Kidney (tissue), 14 donors: ENCODE results near the gene DLGAP1. TPM values are rescaled to one million over a fixed set of nuclear protein-coding genes. Genes with fewer than 3 reads are reported as not detected.

ENCODE experiments used
- DNase-seq, 5 donors: peaks; one replicate each; pipeline ENCODE4 v3.0.0-alpha.2; 2013 to 2020
- FAIRE-seq: peaks from 2 replicates; lab custom pipeline; 2012; peaks lifted over from hg19 to GRCh38; lab: Jason Lieb, UNC
- H3K27ac ChIP-seq, 2 donors: one replicate each; pipeline ENCODE4 v1.7.0; 2013; ENCODE audit warnings: low read depth in 2 of 2, low read length in 2 of 2, inconsistent platforms in 1 of 2
- H3K27me3 ChIP-seq: one replicate; pipeline ENCODE4 v1.7.1; 2013; ENCODE audit warnings: low read length, inconsistent platforms; ENCODE audit not compliant: control insufficient read depth, insufficient read depth
- H3K36me3 ChIP-seq, 3 donors: one replicate each; pipeline versions ENCODE4 v1.7.0 to v1.7.1; 2013; ENCODE audit warnings: low read length in 3 of 3, control low read depth in 1 of 3, inconsistent platforms in 1 of 3; ENCODE audit not compliant: insufficient read depth in 3 of 3, control insufficient read depth in 2 of 3
- H3K4me1 ChIP-seq, 3 donors: one replicate each; pipeline versions ENCODE4 v1.7.0 to v1.7.1; 2013; ENCODE audit warnings: low read length in 3 of 3, inconsistent platforms in 1 of 3, low read depth in 1 of 3; ENCODE audit not compliant: control insufficient read depth in 2 of 3, insufficient read depth in 2 of 3
- H3K4me3 ChIP-seq, 3 donors: one replicate each; pipeline versions ENCODE4 v1.7.0 to v1.8.1; 2013; ENCODE audit warnings: low read length in 3 of 3, control low read depth in 1 of 3, inconsistent platforms in 1 of 3
- H3K9ac ChIP-seq, 3 donors: one replicate each; pipeline versions ENCODE4 v1.7.0 to v1.7.1; 2013; ENCODE audit warnings: low read length in 3 of 3, control low read depth in 1 of 3, inconsistent platforms in 1 of 3
- H3K9me3 ChIP-seq, 3 donors: one replicate each; pipeline versions ENCODE4 v1.7.0 to v1.7.1; 2013; ENCODE audit warnings: low read length in 3 of 3, control low read depth in 1 of 3, inconsistent platforms in 1 of 3; ENCODE audit not compliant: control insufficient read depth in 2 of 3, insufficient read depth in 1 of 3
- intact Hi-C: fragments of 100-400 bp; cut with DNase I; formaldehyde crosslinking; loops from one replicate; pipeline ENCODE4 v1.11.1; 2022
- polyA plus RNA-seq: library from polyadenylated mRNA; stranded (reverse); fragments of 350-450 nt; fragmentation: Illumina TruSeq; extraction: RNeasy Lipid Tissue Mini Kit (QIAGEN cat#74804); gene quantifications from one replicate; pipeline ENCODE4 v1.2.3, GENCODE V29; 2014; ENCODE audit warnings: low read depth, low replicate concordance; ENCODE audit not compliant: insufficient read depth
- total RNA-seq: library from RNA; stranded (reverse); fragmentation: NEBNext Ultra II Directional; extraction: Animal tissue kit (Norgen Biotek cat#: 25700); gene quantifications from one replicate; pipeline ENCODE4 v1.2.1, GENCODE V29; 2021
- TF ChIP-seq, protein P1 (sequence below): IDR thresholded peaks from 3 replicates; pipeline ENCODE4 v1.5.1; 2012; ENCODE audit warnings: mild to moderate bottlenecking, moderate library complexity, borderline replicate concordance; ENCODE audit not compliant: insufficient read depth; ENCODE audit errors: extremely low read depth
- donor health status: control.
- donor health status: control.
- donor health status: control.
- donor health status: control.
- donor health status: control.
- donor health status: DM: yes; HTN: yes; CAD: no.
- donor health status: Normal renal cell carcinoma (clear cell type).

DLGAP1 gene
- total and polyA plus RNA-seq, 2 donors from 2014 or later, result 1.2 to 32.8 TPM

DNA sequence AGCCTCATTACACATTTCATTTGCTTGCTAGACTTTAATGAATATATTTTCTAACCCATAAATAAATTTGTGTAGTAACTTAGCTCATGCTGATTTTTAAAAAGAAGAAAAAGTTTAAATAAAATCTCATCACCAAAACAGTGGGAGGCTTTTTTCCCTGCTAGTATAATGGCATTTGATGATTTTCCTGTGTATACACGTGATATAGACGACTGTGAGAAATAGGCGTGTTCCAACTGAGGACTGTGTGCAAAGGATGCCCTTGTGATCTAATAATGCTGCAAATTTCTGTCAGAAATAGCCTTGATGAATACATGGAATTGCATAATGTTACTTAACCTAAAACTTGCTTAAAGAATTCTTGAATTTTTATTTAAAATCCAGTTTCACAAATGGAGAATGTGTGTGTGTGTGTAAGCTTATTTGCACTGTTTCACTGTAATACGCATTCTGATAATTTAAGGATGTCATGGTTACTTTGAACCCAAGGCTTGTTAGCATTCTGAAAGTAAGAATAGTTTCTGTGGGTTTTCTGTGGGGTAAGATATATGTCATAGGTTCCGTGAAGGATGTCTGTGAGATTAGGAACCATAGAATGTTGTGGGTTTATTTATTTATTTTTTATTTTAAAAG lies 178.0 kb downstream of the DLGAP1 start:
- intact Hi-C loops, result no loop called here
- H3K4me3 ChIP-seq, result no peak overlapping the region
- H3K9ac ChIP-seq, result no peak overlapping the region
- no peaks in the 10 kb centered on the region for H3K27me3 ChIP-seq
- no peaks in the 10 kb centered on the region for H3K36me3 ChIP-seq
- TF ChIP-seq, protein P1, sequence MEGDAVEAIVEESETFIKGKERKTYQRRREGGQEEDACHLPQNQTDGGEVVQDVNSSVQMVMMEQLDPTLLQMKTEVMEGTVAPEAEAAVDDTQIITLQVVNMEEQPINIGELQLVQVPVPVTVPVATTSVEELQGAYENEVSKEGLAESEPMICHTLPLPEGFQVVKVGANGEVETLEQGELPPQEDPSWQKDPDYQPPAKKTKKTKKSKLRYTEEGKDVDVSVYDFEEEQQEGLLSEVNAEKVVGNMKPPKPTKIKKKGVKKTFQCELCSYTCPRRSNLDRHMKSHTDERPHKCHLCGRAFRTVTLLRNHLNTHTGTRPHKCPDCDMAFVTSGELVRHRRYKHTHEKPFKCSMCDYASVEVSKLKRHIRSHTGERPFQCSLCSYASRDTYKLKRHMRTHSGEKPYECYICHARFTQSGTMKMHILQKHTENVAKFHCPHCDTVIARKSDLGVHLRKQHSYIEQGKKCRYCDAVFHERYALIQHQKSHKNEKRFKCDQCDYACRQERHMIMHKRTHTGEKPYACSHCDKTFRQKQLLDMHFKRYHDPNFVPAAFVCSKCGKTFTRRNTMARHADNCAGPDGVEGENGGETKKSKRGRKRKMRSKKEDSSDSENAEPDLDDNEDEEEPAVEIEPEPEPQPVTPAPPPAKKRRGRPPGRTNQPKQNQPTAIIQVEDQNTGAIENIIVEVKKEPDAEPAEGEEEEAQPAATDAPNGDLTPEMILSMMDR, result no peak
- FAIRE-seq (no peak), DNase-seq (no peak)
- H3K27ac ChIP-seq, result no peak overlapping the region
- no peaks in the 10 kb centered on the region for H3K4me1 ChIP-seq
- H3K9me3 ChIP-seq, result no peaks in the 10 kb centered on the region

DNA sequence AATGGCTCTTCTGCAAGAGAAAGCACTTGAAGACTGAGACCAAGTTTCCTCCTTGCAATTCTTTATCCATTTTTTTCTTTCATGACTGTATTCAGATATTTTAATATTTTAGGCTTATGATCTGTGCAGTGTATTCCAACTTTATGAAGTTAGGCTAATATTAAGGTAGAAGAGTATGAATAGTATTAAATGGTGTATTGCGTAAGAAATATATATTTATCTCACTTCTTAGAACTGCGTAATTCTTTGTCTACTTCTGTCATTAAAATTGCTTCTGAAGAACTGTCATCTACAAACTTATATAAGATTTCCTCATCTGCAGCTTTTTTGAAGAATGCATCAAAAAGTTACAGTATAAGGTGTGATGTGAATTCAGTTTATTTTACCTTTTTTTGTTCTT lies 183.2 kb downstream of the DLGAP1 start:
- Histone ChIP-seq H3K27me3 (no peaks in the 10 kb centered on the region), H3K9ac (no peak overlapping the region), H3K27ac (no peak overlapping the region), H3K9me3 (no peaks in the 10 kb centered on the region), H3K4me1 (no peaks in the 10 kb centered on the region), H3K4me3 (no peak overlapping the region), H3K36me3 (no peaks in the 10 kb centered on the region)
- TF ChIP-seq, protein P1, result no peak
- DNase-seq (no peak), FAIRE-seq (no peak)
- intact Hi-C loops, result no loop called here

DNA sequence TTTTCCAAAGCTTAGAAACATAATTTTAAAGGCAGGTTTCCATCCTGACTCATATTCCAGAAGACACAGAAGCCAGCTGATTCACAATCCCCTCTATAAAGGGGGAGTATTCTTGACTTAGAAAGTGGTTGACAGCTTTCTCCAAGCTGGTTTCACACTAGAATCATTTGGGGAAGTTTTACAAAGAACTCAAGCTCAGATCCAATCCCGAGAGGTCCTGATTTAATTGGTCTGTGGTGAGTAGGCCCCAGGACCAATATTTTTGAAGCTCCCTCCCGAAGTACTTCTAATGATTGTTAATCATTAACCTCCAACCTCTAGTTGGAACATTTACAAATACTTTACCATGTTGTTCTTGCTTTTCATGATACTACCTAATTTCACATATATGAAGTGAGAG lies 184.1 kb downstream of the DLGAP1 start:
- Histone ChIP-seq H3K4me1 (no peaks in the 10 kb centered on the region), H3K27ac (no peak overlapping the region), H3K27me3 (no peaks in the 10 kb centered on the region), H3K9ac (no peak overlapping the region), H3K4me3 (no peak overlapping the region), H3K36me3 (no peaks in the 10 kb centered on the region), H3K9me3 (no peaks in the 10 kb centered on the region)
- DNase-seq (no peak), FAIRE-seq (no peak)
- TF ChIP-seq, protein P1, result no peak
- intact Hi-C loops, result no loop called here

DNA sequence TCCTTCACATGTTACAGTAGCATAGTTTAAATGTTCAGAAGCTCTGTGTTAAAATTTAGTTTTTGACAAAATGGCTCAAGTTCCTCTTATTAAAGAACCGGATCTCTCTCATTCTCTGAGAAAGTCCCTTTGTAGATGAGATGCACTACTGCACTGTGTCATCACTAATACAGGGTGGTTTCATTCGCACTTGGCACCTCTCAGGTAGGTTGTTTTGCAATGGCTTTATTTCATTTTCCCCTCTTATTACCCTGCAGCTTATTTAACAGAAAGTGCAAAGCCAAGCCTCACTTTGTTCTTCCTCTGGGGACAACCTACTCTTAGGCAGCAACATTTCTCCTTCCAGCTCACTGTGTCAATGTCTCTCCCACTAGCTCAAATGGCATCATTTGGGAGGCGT lies 185.1 kb downstream of the DLGAP1 start:
- TF ChIP-seq, protein P1, result no peak
- Histone ChIP-seq H3K36me3 (no peaks in the 10 kb centered on the region), H3K9me3 (no peaks in the 10 kb centered on the region), H3K9ac (no peak overlapping the region), H3K4me3 (no peak overlapping the region), H3K27me3 (no peaks in the 10 kb centered on the region), H3K27ac (no peak overlapping the region), H3K4me1 (no peaks in the 10 kb centered on the region)
- FAIRE-seq (no peak), DNase-seq (no peak)
- intact Hi-C loops, result no loop called here
